Esophagus squamous epithelium (tissue), 5 donors: ENCODE results near the gene CSHL1. TPM values are rescaled to one million over a fixed set of nuclear protein-coding genes. Genes with fewer than 3 reads are reported as not detected.

Source experiments
- DNase-seq: peaks from one replicate; lab custom pipeline; 2025; lab: John Stamatoyannopoulos, UW
- H3K27ac ChIP-seq, 4 donors: fragments of 200-600 bp; sonication (generic); one replicate each; pipeline ENCODE4 v1.5.1; 2016 to 2019; ENCODE audit warnings: mild to moderate bottlenecking in 1 of 4
- H3K27me3 ChIP-seq, 4 donors: fragments of 200-600 bp; sonication (generic); 1 replicate in 3 of 4; 2 replicates in 1 of 4; pipeline versions ENCODE4 v1.5.1 to v1.6.0; 2017 to 2021; ENCODE audit warnings: antibody characterized with exemption in 1 of 4
- H3K36me3 ChIP-seq, 3 donors: fragments of 200-600 bp; sonication (generic); one replicate each; pipeline ENCODE4 v1.5.1; 2016 to 2019
- H3K4me1 ChIP-seq, 3 donors: fragments of 200-600 bp; sonication (generic); one replicate each; pipeline ENCODE4 v1.5.1; 2017 to 2019
- H3K4me3 ChIP-seq, 4 donors: fragments of 200-600 bp; sonication (generic); 1 replicate in 3 of 4; 2 replicates in 1 of 4; pipeline ENCODE4 v1.5.1; 2016 to 2019; ENCODE audit warnings: mild to moderate bottlenecking in 2 of 4, moderate library complexity in 1 of 4
- H3K9me3 ChIP-seq, 3 donors: fragments of 200-600 bp; sonication (generic); one replicate each; pipeline ENCODE4 v1.5.1; 2016 to 2019
- CTCF ChIP-seq, 6 experiments: fragments of 450-650 bp in 4 of 6; fragments of 200-600 bp in 2 of 6; sonication (generic) in 2 of 6; IDR thresholded peaks; one replicate each; pipeline ENCODE4 v1.5.1; 2016 to 2019; ENCODE audit warnings: antibody characterized with exemption in 6 of 6, mild to moderate bottlenecking in 4 of 6, moderate library complexity in 4 of 6
- POLR2A ChIP-seq, 4 donors: fragments of 450-650 bp; IDR thresholded peaks; one replicate each; pipeline ENCODE4 v1.6.1; 2017; ENCODE audit warnings: antibody characterized with exemption in 4 of 4, mild to moderate bottlenecking in 4 of 4, moderate library complexity in 3 of 4
- WGBS, 2 donors: methylation state at CpG; one replicate each; pipeline ENCODE4 v1.1.5; 2018; 5-methylcytosine and 5-hydroxymethylcytosine counted together
- intact Hi-C: fragments of 100-400 bp; cut with DNase I; formaldehyde crosslinking; loops from one replicate; pipeline ENCODE4 v1.15.0; 2022
- total RNA-seq, 4 donors: library from RNA; depleted of rRNA; stranded (reverse); fragments of >200 nt; gene quantifications; one replicate each; pipeline ENCODE4 v1.1.0, GENCODE V29; 2016
- donor health status: DM: yes; HTN: yes; CAD: no.

Gene CSHL1
- not detected for total RNA-seq

- TF ChIP-seq CTCF (IDR thresholded peaks at IDR 0.05) (no peak), POLR2A (IDR thresholded peaks at IDR 0.05) (no peak)
- no peak for DNase-seq
- Histone ChIP-seq H3K4me1 (no peaks in the 10 kb centered on the region), H3K36me3 (no peaks in the 10 kb centered on the region), H3K4me3 (no peak within 1 kb of the TSS), H3K27me3 (peaks cover 0 to 26% (median 0%) of the 10 kb centered on the region in 4 donors), H3K27ac (no peak within 1 kb of the TSS), H3K9me3 (no peaks in the 10 kb centered on the region)
- intact Hi-C loops, result loop anchor here (10.0 kb wide), 1 partner anchor 224 kb away; the partner anchor contains the start of gene ERN1
- WGBS, 2 donors, result 56 to 77% methylated on average over 14 to 15 of the region's 15 CpGs
Observed at GRCh38 chr17:63911041-63911635, at the start of gene CSHL1. Gene CSHL1 (minus strand): TSS chr17:63911258. CDS start chr17:63911196, 62 bp downstream.

- H3K27ac ChIP-seq, result peak overlapping the region in 1 of 4 donors; percentile 34
- peaks cover 0 to 31% (median 4%) of the 10 kb centered on the region in 3 donors for H3K4me1 ChIP-seq
- H3K36me3 ChIP-seq, result no peaks in the 10 kb centered on the region
- WGBS, 2 donors, result 43 to 51% methylated on average over 3 to 4 of the region's 7 CpGs
- no peaks in the 10 kb centered on the region for H3K9me3 ChIP-seq
- H3K4me3 ChIP-seq, result no peak overlapping the region
- no peak for TF ChIP-seq CTCF (IDR thresholded peaks at IDR 0.05)
- TF ChIP-seq POLR2A (IDR thresholded peaks at IDR 0.05), result no peak
- H3K27me3 ChIP-seq, result peaks cover 0 to 6% (median 0%) of the 10 kb centered on the region in 4 donors
- intact Hi-C loops, result no loop called here
- DNase-seq, result no peak
Observed at GRCh38 chr17:63960430-63960829, 49.4 kb upstream of the CSHL1 start.

GRCh38 chr17:63960006-63960405 lies 48.9 kb upstream of the CSHL1 start:
- WGBS, 2 donors, result 68 to 100% methylated on average over 1 to 3 of the region's 9 CpGs
- intact Hi-C loops, result no loop called here
- Histone ChIP-seq H3K4me3 (no peak overlapping the region), H3K27me3 (peaks cover 0 to 6% (median 0%) of the 10 kb centered on the region in 4 donors), H3K27ac (peak overlapping the region in 1 of 4 donors; percentile 9), H3K4me1 (peaks cover 0 to 31% (median 4%) of the 10 kb centered on the region in 3 donors), H3K36me3 (no peaks in the 10 kb centered on the region), H3K9me3 (no peaks in the 10 kb centered on the region)
- no peak for DNase-seq
- TF ChIP-seq POLR2A (IDR thresholded peaks at IDR 0.05) (no peak), CTCF (IDR thresholded peaks at IDR 0.05) (no peak)

GRCh38 chr17:63956296-63956920 lies 45.4 kb upstream of the CSHL1 start:
- no peak for DNase-seq
- intact Hi-C loops, result no loop called here
- WGBS, 2 donors, result 94% methylated on average over 5 of the region's 5 CpGs
- TF ChIP-seq POLR2A (IDR thresholded peaks at IDR 0.05), result no peak
- TF ChIP-seq CTCF (IDR thresholded peaks at IDR 0.05), result no peak
- Histone ChIP-seq H3K4me1 (peaks cover 0 to 8% (median under 1%) of the 10 kb centered on the region in 3 donors), H3K36me3 (no peaks in the 10 kb centered on the region), H3K4me3 (no peak overlapping the region), H3K9me3 (no peaks in the 10 kb centered on the region), H3K27ac (no peak overlapping the region), H3K27me3 (peaks cover 0 to 10% (median 0%) of the 10 kb centered on the region in 4 donors)

- 88 to 90% methylated on average over 2 of the region's 4 CpGs for WGBS, 2 donors
Observed at GRCh38 chr17:63955791-63956190, 44.7 kb upstream of the CSHL1 start.

More at GRCh38 chr17:63955791-63956190, 44.7 kb upstream of the CSHL1 start:
- intact Hi-C loops, result no loop called here
- H3K27ac ChIP-seq, result no peak overlapping the region
- peaks cover 0 to 14% (median 0%) of the 10 kb centered on the region in 4 donors for H3K27me3 ChIP-seq
- H3K4me1 ChIP-seq, result peaks cover 0 to 2% (median 0%) of the 10 kb centered on the region in 3 donors
- no peaks in the 10 kb centered on the region for H3K9me3 ChIP-seq
- TF ChIP-seq POLR2A (IDR thresholded peaks at IDR 0.05) (no peak), CTCF (IDR thresholded peaks at IDR 0.05) (no peak)
- H3K4me3 ChIP-seq, result no peak overlapping the region
- DNase-seq, result no peak
- no peaks in the 10 kb centered on the region for H3K36me3 ChIP-seq
